ENCODE results near the gene ULK1. TPM values are rescaled to one million over a fixed set of nuclear protein-coding genes. Genes with fewer than 3 reads are reported as not detected.

Gene ULK1
- total and polyA plus RNA-seq, 2 of the 13 experiments (the other 11 are each of a cell fraction or from before 2014, with no cell fraction given): 2.8 to 10.1 TPM

- TF ChIP-seq, protein P1, sequence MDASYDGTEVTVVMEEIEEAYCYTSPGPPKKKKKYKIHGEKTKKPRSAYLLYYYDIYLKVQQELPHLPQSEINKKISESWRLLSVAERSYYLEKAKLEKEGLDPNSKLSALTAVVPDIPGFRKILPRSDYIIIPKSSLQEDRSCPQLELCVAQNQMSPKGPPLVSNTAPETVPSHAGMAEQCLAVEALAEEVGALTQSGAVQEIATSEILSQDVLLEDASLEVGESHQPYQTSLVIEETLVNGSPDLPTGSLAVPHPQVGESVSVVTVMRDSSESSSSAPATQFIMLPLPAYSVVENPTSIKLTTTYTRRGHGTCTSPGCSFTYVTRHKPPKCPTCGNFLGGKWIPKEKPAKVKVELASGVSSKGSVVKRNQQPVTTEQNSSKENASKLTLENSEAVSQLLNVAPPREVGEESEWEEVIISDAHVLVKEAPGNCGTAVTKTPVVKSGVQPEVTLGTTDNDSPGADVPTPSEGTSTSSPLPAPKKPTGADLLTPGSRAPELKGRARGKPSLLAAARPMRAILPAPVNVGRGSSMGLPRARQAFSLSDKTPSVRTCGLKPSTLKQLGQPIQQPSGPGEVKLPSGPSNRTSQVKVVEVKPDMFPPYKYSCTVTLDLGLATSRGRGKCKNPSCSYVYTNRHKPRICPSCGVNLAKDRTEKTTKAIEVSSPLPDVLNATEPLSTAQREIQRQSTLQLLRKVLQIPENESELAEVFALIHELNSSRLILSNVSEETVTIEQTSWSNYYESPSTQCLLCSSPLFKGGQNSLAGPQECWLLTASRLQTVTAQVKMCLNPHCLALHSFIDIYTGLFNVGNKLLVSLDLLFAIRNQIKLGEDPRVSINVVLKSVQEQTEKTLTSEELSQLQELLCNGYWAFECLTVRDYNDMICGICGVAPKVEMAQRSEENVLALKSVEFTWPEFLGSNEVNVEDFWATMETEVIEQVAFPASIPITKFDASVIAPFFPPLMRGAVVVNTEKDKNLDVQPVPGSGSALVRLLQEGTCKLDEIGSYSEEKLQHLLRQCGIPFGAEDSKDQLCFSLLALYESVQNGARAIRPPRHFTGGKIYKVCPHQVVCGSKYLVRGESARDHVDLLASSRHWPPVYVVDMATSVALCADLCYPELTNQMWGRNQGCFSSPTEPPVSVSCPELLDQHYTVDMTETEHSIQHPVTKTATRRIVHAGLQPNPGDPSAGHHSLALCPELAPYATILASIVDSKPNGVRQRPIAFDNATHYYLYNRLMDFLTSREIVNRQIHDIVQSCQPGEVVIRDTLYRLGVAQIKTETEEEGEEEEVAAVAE (CRISPR knock-in tag; IDR thresholded peaks at IDR 0.05; ENCODE audit: borderline replicate concordance): peak; percentile 85; the same call in 1 of the 2 replicates
- TF ChIP-seq U2AF1 (optimal IDR thresholded peaks at IDR 0.05; ENCODE audit: low read depth, low read length): no peak
- no peak; the same call in none of the 2 replicates for TF ChIP-seq ZBTB21 (CRISPR knock-in tag; IDR thresholded peaks at IDR 0.05)
- peak; percentile 100 for TF ChIP-seq SKIL (CRISPR knock-in tag; IDR thresholded peaks at IDR 0.05; ENCODE audit: borderline replicate concordance)
- no peak for TF ChIP-seq ZNF775 (CRISPR knock-in tag; IDR thresholded peaks at IDR 0.05; ENCODE audit: borderline replicate concordance)
- TF ChIP-seq, protein P2, sequence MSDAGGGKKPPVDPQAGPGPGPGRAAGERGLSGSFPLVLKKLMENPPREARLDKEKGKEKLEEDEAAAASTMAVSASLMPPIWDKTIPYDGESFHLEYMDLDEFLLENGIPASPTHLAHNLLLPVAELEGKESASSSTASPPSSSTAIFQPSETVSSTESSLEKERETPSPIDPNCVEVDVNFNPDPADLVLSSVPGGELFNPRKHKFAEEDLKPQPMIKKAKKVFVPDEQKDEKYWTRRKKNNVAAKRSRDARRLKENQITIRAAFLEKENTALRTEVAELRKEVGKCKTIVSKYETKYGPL (CRISPR knock-in tag; IDR thresholded peaks at IDR 0.05): no peak
- no peak; the same call in 1 of the 2 replicates for TF ChIP-seq ZNF816 (CRISPR knock-in tag; IDR thresholded peaks at IDR 0.05; ENCODE audit: borderline replicate concordance)
- no peak for TF ChIP-seq ZNF513 (CRISPR knock-in tag; conservative IDR thresholded peaks at IDR 0.05)
- no peak for TF ChIP-seq POLR2AphosphoS2 (IDR thresholded peaks at IDR 0.05; ENCODE audit: low read depth, low read length)
- no peak for TF ChIP-seq GPN1 (CRISPR knock-in tag; IDR thresholded peaks at IDR 0.05; ENCODE audit: borderline replicate concordance)
- peak; percentile 89 for TF ChIP-seq ZFX (CRISPR knock-in tag; IDR thresholded peaks at IDR 0.05; ENCODE audit: low read depth)
- TF ChIP-seq AKAP8 (CRISPR knock-in tag; IDR thresholded peaks at IDR 0.05): no peak
- TF ChIP-seq, protein P3, sequence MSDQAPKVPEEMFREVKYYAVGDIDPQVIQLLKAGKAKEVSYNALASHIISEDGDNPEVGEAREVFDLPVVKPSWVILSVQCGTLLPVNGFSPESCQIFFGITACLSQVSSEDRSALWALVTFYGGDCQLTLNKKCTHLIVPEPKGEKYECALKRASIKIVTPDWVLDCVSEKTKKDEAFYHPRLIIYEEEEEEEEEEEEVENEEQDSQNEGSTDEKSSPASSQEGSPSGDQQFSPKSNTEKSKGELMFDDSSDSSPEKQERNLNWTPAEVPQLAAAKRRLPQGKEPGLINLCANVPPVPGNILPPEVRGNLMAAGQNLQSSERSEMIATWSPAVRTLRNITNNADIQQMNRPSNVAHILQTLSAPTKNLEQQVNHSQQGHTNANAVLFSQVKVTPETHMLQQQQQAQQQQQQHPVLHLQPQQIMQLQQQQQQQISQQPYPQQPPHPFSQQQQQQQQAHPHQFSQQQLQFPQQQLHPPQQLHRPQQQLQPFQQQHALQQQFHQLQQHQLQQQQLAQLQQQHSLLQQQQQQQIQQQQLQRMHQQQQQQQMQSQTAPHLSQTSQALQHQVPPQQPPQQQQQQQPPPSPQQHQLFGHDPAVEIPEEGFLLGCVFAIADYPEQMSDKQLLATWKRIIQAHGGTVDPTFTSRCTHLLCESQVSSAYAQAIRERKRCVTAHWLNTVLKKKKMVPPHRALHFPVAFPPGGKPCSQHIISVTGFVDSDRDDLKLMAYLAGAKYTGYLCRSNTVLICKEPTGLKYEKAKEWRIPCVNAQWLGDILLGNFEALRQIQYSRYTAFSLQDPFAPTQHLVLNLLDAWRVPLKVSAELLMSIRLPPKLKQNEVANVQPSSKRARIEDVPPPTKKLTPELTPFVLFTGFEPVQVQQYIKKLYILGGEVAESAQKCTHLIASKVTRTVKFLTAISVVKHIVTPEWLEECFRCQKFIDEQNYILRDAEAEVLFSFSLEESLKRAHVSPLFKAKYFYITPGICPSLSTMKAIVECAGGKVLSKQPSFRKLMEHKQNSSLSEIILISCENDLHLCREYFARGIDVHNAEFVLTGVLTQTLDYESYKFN (CRISPR knock-in tag; conservative IDR thresholded peaks at IDR 0.05): peak; percentile 99
- TF ChIP-seq ZFY (CRISPR knock-in tag; IDR thresholded peaks at IDR 0.05): peak; percentile 80
- no peak for TF ChIP-seq HCFC1 (IDR thresholded peaks at IDR 0.05; ENCODE audit: low read depth, low read length)
- TF ChIP-seq NRL (CRISPR knock-in tag; IDR thresholded peaks at IDR 0.05; ENCODE audit: borderline replicate concordance): no peak; the same call in 1 of the 2 replicates
These were observed 33.8 kb upstream of the ULK1 start (continued) for GRCh38 chr12:131860472-131861260.

All from HepG2 (cell line).